Measurements from ENCODE around the gene NCS1. TPM values are rescaled to one million over a fixed set of nuclear protein-coding genes. Genes with fewer than 3 reads are reported as not detected.

Gene NCS1
- total RNA-seq, 4 donors from 2014 or later: 105 to 231 (median 127) TPM

DNA sequence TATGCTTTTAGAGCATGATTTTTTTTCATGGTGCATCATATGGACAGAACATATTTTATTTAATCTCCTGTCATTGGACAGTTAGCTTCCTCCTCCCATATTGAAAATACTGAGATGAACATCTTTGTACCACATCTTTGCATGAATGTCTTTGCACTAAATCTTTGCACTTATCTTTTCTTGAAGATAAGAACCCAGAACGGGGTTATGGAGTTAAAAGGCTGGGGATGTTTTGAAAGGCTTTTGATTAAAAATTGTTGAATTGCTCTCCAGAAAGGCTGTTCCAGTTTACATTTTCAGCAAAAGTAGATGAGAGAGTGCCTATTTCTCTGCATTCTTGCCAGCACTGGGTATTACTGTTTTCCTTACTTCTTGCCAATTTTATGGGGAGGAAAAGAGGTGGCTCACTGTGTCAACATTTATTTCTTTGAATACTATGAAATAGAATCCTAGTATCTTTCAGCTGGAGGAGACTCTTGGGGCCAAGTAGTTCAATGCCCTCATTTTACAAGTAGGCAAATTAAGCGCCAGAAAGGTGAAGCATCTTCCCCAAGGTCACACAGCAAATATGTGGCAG lies 7.2 kb downstream of the NCS1 start:
- H3K27me3 ChIP-seq: no peaks in the 10 kb centered on the region
- no peaks in the 10 kb centered on the region for H3K36me3 ChIP-seq
- peak overlapping the region in 3 of 4 donors; percentile 90 to 98 (median 92) for H3K27ac ChIP-seq
- WGBS, 2 donors (ENCODE audit: low coverage in 1 of 2): 58 to 64% methylated on average over 2 of the region's 2 CpGs
- no peak for ATAC-seq
- no peaks in the 10 kb centered on the region for H3K9me3 ChIP-seq
- TF ChIP-seq POLR2A (IDR thresholded peaks at IDR 0.05) (no peak), EP300 (IDR thresholded peaks at IDR 0.05) (no peak), POLR2AphosphoS5 (IDR thresholded peaks at IDR 0.05) (no peak)
- TF ChIP-seq, protein P1, sequence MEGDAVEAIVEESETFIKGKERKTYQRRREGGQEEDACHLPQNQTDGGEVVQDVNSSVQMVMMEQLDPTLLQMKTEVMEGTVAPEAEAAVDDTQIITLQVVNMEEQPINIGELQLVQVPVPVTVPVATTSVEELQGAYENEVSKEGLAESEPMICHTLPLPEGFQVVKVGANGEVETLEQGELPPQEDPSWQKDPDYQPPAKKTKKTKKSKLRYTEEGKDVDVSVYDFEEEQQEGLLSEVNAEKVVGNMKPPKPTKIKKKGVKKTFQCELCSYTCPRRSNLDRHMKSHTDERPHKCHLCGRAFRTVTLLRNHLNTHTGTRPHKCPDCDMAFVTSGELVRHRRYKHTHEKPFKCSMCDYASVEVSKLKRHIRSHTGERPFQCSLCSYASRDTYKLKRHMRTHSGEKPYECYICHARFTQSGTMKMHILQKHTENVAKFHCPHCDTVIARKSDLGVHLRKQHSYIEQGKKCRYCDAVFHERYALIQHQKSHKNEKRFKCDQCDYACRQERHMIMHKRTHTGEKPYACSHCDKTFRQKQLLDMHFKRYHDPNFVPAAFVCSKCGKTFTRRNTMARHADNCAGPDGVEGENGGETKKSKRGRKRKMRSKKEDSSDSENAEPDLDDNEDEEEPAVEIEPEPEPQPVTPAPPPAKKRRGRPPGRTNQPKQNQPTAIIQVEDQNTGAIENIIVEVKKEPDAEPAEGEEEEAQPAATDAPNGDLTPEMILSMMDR (IDR thresholded peaks at IDR 0.05): no peak
- H3K4me1 ChIP-seq: peaks cover 0 to 90% (median 25%) of the 10 kb centered on the region in 3 donors
- H3K4me3 ChIP-seq: no peak overlapping the region

DNA sequence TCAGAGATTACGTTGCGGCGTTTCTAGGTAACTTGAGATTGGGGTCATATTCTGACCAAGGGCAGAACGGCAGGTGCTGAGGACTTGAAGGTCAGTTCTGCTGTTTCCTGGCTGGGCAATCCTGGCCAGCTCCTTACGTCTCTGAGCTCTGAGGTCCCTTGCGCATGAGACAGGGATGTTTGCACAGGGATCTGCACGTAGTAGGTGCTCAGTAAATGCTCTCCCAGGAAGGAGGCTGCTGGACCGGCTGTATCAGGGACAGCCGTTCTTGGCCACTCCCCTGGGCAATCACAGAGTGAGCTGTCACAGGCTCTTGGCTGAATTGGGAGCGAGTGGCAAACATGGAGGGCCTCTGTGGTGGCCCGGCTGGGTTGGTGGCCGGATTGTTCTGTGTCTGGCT lies 8.3 kb downstream of the NCS1 start:
- no peak for ATAC-seq
- Histone ChIP-seq H3K4me3 (no peak overlapping the region), H3K4me1 (peaks cover 0 to 90% (median 17%) of the 10 kb centered on the region in 3 donors), H3K36me3 (no peaks in the 10 kb centered on the region), H3K9me3 (no peaks in the 10 kb centered on the region), H3K27me3 (no peaks in the 10 kb centered on the region), H3K27ac (peak overlapping the region; percentile 75 to 98 (median 91))
- 87 to 92% methylated on average over 3 to 4 of the region's 12 CpGs for WGBS, 2 donors (ENCODE audit: low coverage in 1 of 2)
- TF ChIP-seq, protein P1 (IDR thresholded peaks at IDR 0.05): no peak
- TF ChIP-seq POLR2AphosphoS5 (IDR thresholded peaks at IDR 0.05) (no peak), POLR2A (IDR thresholded peaks at IDR 0.05) (no peak), EP300 (IDR thresholded peaks at IDR 0.05) (no peak)

DNA sequence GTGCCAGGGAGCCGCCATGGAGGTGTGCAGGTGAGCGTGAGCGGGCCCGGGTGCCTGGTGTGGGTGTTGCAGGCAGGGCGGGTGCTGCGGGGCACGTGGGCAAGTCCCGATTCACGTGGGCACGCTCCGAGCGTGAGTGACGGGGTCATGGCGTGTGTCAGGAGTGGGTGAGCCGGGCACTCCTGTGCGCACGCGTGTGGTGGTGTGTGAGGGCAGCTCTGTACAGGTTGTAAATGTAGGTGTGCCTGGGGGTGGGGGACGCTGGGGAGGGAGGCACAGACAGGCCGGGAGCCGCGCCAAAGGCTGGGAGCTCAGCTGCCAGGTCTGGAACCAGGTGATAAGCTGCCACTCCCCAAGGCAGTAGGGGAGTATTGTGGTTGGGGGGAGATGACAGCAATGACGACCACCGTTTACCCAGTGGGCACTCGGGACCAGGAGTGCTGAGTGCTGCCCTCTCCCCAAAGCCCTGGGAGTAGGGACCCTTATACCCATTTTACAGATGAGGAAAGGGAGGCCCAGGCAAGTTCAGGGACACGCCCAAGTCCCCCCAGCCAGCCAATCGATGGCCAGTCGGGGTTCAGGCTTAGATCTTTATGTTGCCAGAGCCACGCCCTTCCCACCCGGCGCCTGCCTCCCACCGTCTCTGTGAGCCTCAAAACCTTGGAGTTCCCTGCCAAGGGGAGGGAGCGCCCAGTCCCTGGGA lies 9.6 kb downstream of the NCS1 start:
- 42 to 76% methylated on average over 3 to 5 of the region's 33 CpGs for WGBS, 2 donors (ENCODE audit: low coverage in 1 of 2)
- peak overlapping the region; percentile 75 to 98 (median 91) for H3K27ac ChIP-seq
- TF ChIP-seq EP300 (IDR thresholded peaks at IDR 0.05): no peak
- no peak for TF ChIP-seq POLR2AphosphoS5 (IDR thresholded peaks at IDR 0.05)
- TF ChIP-seq POLR2A (IDR thresholded peaks at IDR 0.05): no peak
- TF ChIP-seq, protein P1 (IDR thresholded peaks at IDR 0.05): no peak
- H3K4me3 ChIP-seq: no peak overlapping the region
- peaks cover 0 to 90% (median 27%) of the 10 kb centered on the region in 3 donors for H3K4me1 ChIP-seq
- no peaks in the 10 kb centered on the region for H3K27me3 ChIP-seq
- ATAC-seq: no peak
- no peaks in the 10 kb centered on the region for H3K36me3 ChIP-seq
- H3K9me3 ChIP-seq: no peaks in the 10 kb centered on the region

DNA sequence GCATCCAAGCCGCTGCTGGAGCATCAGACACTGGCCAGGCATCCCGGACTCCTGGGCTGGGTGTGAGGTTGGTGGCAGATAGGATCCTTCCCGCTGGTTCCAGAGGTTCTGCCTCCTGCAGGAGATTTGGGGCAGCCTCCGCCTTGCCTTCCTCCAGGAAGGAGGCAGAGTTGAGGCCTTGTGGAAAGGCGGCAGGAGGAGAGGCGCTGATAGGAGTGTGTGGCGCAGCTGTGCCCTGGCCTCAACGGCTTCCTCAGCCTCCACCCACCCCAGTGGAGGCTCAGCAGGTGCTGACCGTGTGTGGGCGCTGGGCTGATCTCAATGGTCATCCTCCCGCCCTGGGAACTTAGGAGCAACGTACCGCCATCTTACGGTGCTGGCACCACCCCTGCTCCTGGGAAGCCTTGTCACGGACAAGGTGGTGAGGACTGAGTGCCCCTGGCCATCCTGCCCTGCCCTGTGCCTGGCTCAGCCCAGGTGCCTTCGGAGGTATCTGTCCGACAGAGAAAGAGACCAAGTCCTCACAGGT lies 10.2 kb downstream of the NCS1 start:
- H3K4me1 ChIP-seq: peaks cover 0 to 90% (median 31%) of the 10 kb centered on the region in 3 donors
- H3K27me3 ChIP-seq: no peaks in the 10 kb centered on the region
- H3K4me3 ChIP-seq: no peak overlapping the region
- no peaks in the 10 kb centered on the region for H3K9me3 ChIP-seq
- 20 to 60% methylated on average over 1 to 2 of the region's 17 CpGs for WGBS, 2 donors (ENCODE audit: low coverage in 1 of 2)
- peak overlapping the region; percentile 75 to 98 (median 91) for H3K27ac ChIP-seq
- ATAC-seq: no peak
- TF ChIP-seq POLR2AphosphoS5 (IDR thresholded peaks at IDR 0.05): no peak
- TF ChIP-seq, protein P1 (IDR thresholded peaks at IDR 0.05): peak in 1 of 4 experiments; percentile 14
- H3K36me3 ChIP-seq: no peaks in the 10 kb centered on the region

Data from gastroesophageal sphincter (tissue), 4 donors.